GM12874 (cell line): Measurements from ENCODE around the gene RCOR2.

Experiments used
- CTCF ChIP-seq: IDR thresholded peaks from 2 replicates; pipeline ENCODE4 v1.5.1; 2011; ENCODE audit warnings: low read depth, mild to moderate bottlenecking, control low read depth, low read length, moderate library complexity; ENCODE audit not compliant: insufficient read depth

Gene RCOR2

DNA sequence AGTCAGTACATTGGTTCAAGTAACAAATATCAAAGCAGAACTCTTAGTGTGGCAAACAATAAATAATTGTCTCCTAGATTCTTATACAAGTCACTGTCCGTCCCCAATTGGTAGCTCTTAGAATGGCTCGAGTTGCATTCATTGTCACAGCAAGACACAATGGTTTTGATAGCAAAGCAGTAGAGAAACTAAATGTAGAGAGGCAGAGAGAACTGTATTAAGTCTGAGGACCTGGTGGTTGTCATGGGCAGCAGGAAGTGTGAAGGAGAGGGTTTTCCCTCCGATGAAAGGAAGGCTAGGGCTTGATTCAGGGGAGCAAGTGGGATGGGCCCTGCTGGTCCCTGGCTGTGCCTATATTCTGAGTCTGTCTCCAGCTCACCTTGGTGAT lies 36.6 kb downstream of the RCOR2 start:
- TF ChIP-seq CTCF, result no peak

DNA sequence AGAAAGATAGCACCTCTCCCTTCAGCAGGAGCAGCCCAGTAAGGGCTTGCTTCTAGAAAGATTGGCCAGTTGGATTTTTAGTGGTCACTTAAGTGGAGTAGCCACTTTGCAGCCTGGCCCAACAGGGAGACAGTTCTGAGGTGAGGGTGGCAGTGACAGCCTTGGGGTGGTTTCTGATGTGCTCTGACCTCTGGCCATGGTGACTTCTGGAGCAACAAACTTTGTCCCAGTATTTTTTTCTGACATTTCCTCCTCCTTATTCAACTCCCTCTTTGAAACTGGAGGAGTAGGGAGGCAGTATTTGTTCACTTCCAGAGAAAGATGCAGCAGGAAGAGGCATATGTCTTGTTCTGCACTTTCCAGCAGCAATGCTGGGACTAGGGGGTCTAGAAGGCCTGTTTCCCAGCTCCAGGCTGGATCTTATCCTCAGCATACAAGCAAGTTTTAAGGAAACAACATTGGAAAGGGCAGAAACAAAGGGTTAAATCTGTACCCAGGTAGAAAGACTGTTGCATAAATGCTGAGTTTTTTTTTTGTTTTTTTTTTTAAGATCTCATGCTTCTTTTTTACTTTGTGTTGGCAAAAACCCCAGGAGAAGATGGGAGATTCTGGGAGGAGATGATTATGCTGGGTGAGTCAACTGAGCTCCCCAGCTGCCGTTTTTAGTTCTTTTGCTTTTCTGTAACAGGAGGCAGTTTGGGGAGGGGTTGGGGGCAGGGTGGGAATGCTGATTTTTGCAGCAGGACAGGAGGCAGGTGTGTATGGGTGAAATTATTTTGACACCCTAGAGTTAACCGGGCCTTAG lies 37.2 kb downstream of the RCOR2 start:
- no peak for TF ChIP-seq CTCF

GRCh38 chr11:63877658-63878241 lies 39.2 kb downstream of the RCOR2 start:
- TF ChIP-seq CTCF, result no peak

- TF ChIP-seq CTCF, result no peak
Observed at GRCh38 chr11:63876616-63877015, 40.3 kb downstream of the RCOR2 start.

GRCh38 chr11:63875506-63876065 lies 41.4 kb downstream of the RCOR2 start:
- TF ChIP-seq CTCF, result no peak

DNA sequence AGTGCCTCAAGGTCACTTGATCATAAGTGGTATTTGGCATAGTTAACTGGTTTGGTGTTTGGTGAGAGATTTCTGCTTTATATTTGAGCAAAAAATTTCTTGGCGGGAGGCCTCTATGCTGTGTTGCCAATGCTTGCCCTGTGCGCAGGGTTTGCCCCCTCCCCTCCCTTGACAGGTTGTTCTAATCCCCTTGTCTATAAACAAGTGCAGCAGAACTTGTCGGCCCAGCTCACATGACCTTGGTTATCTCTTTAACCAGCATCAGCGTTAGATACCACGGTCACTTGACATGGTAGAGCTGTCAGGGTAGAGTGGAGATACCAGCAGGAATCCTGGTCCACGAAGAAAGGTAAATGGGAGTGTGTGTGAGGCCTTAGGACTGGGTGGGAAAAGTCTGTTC lies 42.5 kb downstream of the RCOR2 start:
- no peak for TF ChIP-seq CTCF

DNA sequence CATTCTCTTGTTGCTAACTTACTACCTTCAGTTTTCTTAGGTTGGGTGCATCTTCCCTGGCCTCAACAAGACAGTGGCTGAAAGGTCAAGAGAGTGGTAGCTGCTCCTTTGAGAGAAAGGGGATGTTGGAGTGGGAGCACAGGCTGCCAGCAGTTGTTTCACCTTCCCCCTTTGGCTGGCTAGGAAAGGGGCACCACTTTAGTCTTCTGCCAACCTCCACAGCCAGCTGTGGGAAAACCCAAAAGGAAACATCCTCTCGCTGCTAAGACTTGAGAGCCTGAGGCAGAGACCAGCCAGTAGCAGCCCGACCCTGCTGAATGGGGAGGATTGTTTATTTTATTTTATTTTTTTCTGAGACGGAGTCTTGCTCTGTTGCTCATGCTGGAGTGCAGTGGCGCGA lies 43.7 kb downstream of the RCOR2 start:
- TF ChIP-seq CTCF, result no peak
